HG03159 (cell line): Measurements from ENCODE around the gene SLC35B1.

ENCODE experiments used
- ATAC-seq: cut with Tn5 transposase; IDR thresholded peaks from one replicate; pipeline ENCODE4 v1.9.1; 2021; ENCODE audit warnings: mild to moderate bottlenecking, moderate library complexity; ENCODE audit not compliant: unreplicated experiment

SLC35B1 gene

DNA sequence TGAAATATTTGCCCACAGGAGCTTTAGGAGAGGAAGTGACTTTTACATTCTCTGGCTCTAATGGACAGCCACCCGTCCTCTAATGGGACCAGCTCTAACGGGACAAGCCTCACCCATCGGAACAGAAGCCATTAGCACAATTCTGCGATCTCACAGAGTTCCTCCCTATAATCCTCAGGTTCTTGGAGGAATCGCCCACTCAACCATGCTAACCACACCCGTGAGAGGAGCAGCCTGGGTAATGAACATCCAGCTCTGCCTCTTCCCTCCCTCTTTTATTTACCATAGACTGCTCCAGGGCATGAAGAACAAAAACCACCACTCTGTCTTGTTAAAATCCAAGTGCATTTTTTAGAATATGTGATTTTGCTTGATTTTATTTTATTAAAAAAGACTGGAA, 6.8 kb downstream of the SLC35B1 start:
- no peak for ATAC-seq

DNA sequence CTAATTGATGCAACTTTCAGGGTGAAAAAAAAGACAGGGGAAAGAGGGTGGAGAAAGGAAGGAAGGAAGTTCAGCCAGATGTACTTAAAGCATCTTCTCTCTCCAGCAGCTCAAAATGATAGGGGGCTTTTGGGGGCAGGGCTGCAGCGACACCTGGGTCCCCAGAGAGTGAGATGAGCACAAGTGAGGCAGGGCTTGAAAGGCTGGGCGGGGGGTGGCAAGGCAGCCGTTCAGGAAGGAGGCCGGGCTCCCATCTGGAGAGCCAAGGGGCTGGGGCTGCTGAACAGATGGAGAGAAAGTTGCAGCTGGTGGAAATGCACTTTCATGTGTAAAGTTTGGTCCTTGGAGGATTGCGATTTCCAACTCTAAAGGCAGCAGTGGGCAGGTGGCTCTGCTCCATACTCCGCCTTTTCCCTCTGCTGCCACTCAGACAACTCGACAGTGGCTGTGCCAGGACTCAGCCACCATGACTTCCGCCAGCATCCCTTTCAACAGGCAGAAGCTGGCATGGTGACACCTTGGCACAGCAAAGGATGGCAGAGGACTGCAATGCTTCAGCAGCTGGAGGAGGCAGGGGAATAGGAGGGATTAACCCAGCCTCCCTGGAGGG, 7.7 kb downstream of the SLC35B1 start:
- ATAC-seq: no peak

DNA sequence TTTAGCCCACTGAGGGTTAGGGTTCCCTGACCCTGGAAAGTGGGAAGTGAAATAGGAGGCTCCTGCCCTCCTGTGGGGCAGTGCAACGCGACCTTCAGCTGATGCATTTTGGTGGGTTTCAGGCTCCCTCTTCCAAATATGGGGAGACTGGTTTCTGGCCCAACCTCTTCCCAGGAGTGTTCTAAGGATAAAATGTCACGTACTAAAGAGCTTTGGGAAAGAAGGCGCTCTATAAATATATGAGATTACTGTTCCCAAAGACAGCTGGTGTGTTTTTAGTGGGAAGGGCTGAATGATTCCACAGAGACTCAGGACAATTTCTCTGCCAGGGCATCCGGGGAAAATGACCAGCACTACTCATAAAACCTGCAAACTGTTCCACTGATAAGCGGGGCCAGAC, 9.8 kb downstream of the SLC35B1 start:
- no peak for ATAC-seq

DNA sequence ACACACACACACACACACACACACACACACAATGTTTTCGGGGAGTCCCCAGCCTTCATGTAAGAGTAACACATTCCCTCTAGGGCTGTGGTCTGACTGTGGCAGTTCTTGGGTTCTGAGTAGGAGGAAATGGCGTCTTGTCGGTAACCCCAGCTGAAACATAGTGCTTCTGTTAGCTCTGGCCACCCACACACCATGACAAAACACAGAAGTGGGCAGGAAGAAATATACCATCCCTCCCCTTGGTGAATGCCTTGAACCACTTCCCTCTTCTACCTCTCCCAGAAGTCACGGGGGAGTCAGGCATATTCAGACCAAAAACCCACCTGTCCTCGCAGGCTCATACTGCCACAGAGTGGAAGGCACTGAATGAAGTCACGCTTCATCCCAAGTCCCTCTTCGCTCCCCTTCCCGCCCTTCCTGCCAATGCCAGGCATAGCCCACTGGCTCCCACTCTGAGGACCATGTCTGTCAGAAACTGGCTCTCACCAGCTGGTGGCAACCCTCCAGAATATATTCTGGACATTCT, 11.5 kb downstream of the SLC35B1 start:
- no peak for ATAC-seq

DNA sequence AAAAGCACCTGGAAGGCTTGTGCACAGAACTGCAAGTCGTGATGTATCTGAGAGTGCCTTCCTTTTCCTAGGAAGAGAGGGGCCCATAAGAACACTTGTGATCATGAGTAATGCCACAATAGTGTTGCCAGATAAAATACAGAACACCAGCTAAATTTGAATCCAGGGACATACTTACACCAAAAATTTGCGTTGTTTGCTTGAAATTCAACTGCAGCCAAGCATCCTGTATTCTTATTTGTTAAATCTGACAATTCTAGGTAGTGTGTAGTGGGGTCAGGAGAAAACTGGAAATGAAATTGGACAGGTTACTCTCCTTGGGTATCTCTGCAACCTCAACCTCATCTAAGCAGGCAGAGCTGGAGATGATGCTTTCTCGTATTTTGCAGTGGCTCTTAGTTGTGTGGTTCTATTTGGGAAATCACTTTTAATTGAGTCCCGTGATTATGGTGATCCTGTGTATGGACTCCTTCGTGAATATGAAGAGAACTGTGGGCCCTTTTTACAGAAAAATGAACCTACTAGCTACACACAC, 12.0 kb downstream of the SLC35B1 start:
- no peak for ATAC-seq

DNA sequence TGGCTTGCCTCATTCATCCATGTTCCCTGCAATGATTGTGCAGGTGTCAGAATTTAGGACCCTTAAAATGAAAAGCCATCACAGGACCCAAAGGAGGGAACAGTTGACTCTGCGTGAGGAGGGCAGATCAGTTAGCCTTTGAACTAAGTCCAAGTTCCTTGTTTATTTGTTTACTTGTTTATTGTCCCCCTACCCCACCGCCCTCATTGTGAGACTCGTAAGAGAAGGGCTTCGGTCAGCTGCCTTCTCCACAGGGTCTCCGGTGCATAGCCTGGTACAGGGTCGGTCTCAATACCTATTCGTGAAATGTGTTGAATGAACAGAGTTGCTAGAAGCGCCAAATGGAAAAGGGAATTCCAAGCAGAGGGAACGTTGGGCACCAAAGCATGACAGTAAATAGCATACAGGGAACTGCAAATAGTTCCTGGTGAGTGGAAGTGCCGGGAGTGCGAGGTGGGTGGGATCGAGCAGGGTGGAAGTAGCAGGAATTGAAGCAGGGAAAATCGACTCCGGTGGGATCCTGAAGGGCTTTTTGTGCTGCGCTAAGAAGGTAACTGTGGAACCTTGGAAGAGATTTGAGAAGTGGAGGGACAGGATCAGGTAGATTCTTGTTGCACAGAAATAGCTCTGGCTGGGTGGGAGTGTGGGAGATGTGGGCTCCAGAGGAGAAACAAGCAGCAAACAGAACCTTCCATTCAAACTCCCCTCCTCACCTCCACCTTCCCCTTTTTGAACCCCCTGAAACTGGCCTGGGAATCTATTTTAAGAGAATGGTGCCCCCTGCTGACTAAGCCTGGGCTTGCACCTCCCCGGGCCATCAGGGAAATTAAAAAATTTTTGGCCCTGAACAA, 12.7 kb downstream of the SLC35B1 start:
- ATAC-seq: no peak

DNA sequence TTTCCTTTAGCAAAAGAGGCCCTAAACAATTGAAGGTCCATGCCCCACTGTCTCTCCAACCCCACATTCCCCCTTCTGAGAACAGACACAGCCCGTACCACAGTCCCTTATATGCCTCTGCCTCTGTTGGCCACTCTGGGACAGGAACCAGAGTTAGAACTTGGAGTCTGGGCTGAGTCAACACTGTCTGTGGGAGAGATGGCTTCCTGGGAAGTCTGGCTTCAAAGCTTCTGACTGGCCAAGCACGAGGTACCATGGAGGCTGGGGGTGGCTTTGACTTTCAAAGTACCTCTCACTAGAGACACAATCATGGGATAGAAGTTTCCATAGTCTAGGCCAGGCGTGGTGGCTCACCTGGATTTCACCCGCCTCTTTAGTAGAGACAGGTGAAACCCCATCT, 15.0 kb downstream of the SLC35B1 start:
- no peak for ATAC-seq

DNA sequence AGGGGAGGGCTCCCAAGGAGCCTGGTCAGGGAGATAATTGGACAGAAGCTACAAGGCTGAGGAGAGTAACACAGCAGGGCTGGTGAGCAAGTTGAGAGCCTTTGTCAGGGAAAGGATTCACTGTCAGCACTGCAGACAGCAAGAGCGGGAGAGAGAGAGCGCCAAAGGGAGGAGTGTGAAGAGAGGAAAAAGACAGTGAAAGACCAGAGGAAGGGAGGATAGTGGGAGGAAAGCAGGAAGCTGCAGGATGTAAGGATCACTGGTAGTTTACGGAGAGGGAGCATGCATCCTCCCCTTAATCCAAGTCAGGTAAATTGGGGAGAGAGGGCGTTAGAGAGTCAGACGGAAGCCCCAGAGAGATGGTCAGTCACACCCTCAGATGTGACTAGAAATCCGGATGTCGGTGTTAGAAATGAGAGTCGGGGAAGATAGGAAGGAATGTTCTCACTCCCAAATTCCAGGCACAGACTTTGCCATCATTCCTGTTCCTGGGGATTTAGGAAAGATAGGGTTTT, 16.0 kb downstream of the SLC35B1 start:
- no peak for ATAC-seq

DNA sequence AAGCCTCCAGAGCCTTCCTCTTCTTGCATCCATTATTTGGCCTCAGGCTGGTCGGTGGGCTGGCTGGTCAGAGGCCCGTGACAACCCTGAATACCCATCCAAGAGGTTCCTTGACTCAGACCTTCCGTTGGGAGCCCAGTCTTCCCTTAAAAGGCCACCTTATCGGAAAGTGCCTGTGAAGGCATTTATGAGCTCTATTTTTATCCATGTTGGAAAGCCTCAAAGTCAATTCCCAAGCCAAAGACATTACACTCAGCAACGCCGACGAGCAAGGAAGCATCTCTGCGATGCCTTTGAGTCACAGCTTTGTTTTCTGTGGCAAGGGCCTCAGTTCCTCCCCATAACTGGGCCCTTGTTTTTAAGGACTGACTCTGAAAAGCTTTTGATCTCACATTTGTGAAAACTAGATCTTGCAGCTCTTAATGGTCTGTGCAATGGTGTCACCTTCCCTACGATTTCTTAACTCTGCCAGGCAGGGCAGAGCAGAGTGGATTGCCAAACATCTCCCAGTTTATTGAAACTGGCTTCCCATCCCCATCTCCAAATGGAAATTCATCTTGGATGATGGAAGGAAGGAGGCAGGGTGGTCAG, 16.6 kb downstream of the SLC35B1 start:
- no peak for ATAC-seq

DNA sequence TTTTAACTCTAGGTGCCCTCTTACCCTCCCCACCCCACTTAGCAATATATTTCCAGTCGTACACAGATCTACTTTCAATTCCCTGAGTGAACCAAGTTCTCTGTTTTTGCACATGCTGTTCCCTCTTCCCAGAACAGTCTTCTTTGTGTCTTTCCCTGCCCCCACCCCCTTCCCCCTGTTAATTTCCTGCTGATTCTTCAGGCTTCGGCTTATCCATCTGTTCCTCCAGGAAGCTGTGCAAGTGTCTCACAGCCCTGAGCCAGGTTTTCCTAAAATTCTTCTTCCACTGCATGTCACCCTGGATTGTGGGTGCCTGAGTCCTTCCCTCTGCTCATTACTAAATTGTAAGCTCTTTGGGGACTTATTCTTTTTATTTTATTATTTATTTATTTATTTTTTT, 17.5 kb downstream of the SLC35B1 start:
- no peak for ATAC-seq

DNA sequence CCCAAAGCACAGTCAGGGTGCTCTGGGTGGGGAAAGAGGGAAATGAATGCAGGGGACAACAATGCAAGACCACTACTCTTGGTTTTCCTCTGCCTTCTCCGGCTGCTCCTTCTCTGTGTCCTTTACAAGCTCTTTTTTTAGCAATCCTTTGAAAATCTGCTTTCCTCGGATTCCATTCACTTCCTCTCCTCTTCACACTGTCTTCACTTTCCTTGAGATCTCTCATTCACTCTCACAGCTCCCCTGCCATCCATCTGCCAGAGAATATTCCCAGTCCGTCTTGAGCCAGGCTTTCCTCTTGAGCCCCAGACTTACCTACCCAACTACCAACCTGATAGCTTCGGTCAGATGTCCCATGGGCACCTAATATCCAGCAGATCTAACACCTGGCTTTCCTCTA, 18.9 kb downstream of the SLC35B1 start:
- ATAC-seq: no peak

DNA sequence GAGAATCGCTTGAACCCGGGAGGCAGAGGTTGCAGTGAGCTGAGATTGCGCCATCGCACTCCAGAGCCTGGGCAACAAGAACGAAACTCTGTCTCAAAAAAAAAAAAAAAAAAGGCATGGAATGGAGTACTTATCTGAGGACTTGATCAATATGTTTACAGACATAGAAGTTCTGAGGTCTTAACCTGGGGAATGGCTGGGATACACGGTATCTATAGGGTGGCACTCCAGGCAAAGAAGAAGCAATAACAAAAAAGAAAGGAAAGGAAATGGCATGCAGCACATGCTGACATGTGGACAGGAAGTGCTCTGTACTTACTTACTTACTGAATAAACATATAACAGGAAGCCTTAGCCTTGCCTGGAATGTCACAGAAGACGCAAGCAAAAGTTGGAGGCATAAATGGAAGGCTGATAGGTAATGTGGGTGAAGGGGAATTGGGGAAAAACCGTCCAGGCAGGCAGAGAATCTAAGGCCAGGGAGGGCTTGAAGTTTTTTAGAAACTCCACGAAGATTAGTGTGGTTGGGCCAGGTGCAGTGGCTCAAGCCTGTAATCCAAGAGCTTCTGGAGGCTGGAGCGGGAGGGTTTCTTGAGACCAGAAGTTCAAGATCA, 19.8 kb downstream of the SLC35B1 start:
- ATAC-seq: no peak

DNA sequence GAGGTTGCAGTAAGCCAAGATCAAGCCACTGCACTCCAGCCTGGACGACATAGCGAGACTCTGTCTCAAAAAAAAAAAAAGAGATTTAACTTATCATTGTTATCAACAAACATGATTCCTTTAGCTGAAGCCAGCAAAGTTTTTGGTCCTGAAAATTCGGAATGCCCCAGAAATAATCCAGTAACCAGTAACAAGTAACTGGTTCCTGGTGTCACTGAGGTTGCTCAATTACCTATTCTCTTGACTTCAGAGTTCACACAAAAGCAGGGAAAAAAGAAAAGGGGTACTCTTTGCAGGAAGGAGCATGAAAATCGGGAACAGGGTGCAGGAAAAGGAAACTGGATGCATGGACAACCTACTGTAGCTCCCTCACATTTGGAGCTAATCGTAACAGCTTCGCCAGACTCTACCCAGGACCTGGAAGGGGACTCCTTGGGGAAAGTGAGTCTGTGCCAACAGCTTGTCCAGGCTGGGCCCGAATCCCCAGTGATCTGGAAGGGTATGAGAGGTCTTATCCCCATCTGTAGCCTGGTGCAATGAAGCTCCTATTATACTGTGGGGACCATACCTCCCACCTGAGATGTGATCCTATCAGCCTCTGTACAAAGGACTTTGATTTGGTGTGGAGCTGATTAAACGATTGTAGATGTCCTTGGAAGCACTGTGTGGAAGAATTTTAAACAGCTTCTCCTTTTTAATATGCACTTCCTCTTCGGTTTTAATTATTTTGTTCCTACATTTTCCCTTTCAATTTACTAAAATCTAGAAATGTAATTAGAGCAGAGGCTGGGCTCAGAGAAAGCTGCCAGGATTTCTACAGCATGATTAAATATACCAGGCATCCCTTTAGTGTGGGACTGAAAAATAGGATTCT, 26.4 kb downstream of the SLC35B1 start:
- ATAC-seq: no peak

DNA sequence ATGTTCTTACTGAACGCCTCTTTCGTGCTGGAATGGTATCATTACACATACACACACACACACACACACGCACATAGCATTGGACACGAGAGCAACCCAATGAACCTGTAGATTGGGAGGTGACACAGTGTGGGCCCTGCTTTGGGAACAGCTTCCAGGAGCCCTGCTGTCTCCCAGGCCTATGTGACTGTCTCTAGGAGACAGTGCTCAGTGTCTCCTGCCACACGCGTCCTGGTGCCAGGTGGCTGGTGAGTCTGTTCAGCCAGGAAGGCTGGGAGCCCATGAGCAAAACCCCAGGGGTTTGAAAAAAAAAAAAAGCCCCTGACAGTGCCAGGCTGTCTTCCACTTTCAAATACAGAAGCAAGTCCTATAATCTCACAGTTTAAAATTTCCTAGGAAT, 27.4 kb downstream of the SLC35B1 start:
- no peak for ATAC-seq

DNA sequence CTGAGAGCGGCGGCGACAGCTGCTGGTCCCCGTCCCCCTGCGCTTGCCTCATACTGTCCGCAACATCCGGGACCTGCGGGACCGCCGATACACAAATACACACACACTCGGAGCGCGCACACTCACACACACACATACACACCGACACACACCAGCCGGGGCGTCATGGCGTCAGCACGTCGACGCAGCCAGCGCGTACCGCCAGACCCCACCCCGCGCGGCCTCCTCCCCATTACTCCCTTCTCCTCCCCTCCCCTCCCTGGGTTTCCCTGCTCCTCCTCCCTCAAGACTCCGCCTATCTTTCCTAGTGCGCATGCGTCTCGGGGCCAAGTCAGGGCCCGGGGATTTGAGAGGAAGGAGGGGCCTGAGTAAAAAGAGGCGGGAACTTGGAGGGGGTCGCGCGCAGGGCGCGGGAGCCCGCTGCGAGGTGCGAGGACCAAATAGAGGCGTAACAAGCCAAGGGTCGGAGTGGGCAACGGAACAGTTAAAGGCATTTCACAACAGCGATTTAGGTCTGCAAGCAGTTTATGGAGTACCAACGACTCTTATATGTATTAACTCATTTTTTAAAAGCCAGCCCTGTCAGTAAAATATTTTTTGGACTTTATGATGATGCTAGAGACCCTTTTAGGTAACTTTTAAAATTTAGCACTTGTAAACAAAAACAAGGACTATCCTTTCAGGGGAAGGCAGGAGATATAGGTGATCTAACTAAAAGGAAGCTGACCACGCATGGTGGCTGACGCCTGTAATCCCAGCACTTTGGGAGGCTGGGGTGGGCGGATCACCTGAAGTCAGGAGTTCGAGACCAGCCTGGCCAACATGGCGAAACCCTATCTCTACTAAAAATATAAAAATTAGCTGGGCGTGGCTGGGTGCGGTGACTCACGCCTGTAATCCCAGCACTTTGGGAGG, 29.6 kb downstream of the SLC35B1 start, which contains the start of gene SPOP:
SPOP (minus strand) TSS at position 165 of the 915 bp plus-strand sequence. CDS start 55,287 bp downstream, outside the sequence.
- peak; percentile 71 for ATAC-seq

DNA sequence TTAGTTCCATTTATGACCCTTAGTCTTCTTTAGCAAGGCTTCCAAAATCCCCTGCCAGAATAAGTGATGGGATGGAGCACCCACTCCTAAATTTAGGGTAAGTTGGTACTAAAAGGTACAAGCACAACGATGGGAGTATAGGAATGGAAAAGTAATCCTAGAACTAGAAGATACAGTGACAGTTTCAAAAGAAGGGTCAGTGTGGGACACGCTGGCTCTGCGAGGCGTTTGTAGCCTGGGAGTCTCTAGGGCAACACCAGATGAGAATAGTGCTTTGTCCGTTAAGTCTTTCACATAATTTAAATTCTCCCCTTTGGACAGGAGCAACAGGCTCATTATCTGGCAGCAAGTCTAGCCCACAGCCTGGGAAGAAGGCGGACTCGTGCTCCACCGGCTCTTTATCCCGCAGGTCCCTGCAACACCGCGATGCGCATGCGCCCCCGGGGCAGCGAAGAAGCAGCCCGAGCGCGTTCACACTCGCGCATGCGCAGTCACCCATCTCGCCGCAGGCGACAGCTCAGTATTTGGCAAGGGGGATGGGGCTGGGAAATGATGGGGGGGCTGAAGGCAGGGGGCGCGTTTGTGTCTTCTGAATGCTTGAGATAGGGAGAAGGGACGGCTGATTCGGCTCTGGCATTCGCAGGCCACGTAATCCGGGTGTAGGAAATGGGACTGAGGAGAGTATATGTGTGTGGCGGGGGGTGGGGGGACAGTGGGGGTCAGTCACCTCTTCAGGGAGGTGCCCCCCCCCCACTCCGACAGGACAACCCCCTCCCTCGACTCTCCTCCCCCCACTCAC, 30.4 kb downstream of the SLC35B1 start:
- ATAC-seq: peak; percentile 46

DNA sequence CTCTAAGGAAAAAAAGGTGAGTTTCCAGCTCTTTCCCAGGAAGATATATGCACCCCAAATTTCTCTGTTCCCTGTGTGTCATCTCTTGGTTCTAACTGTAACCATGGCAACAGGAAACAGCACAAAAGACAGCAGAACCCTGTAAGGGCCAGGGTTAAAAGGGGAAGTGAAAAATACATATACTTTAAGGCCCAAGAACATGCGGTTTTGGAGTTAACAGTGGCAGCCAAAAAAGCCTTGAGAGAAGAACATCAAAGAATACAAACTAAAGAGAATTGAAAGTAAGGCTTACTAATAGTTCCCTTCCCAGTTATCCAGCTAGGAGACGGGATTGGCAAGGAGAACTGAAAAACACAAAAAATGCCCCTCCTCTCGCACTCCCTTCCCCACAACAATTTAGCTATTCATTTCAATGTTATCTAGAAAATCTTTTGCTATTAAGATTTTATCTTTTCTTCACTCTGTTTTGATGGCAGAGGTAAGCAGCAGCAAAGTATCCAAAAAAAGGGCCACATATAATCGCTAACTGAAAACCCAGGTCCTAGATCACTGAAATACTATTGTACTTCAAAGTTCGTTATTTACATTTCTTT, 31.4 kb downstream of the SLC35B1 start:
- ATAC-seq: peak; percentile 60

DNA sequence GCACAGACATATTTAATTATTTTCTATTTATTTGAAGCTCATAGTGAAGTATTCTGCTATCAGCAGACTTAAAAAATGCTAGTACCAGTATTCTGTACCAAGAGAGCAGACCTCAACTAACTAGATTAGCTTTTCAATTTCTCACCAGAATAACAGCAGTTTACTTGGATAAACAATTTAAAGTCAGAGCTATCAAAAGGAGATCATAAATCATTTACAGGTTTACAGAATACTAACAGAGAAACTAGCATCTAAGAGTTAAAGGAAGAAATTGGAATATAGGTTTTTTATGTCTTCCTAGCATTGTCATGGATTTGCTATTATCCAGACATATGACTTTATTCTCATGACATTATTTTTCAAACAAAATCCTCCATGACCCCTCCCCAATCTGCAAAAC, 33.3 kb downstream of the SLC35B1 start:
- ATAC-seq: no peak
